NCI-H2081 treated with DMSO at 0.1 percent for 48 hours (cell line): Measurements from ENCODE around the gene UBQLN3.

ENCODE experiments used
- DNase-seq: peaks from one replicate; lab custom pipeline; 2025; lab: John Stamatoyannopoulos, UW

The UBQLN3 gene

DNA sequence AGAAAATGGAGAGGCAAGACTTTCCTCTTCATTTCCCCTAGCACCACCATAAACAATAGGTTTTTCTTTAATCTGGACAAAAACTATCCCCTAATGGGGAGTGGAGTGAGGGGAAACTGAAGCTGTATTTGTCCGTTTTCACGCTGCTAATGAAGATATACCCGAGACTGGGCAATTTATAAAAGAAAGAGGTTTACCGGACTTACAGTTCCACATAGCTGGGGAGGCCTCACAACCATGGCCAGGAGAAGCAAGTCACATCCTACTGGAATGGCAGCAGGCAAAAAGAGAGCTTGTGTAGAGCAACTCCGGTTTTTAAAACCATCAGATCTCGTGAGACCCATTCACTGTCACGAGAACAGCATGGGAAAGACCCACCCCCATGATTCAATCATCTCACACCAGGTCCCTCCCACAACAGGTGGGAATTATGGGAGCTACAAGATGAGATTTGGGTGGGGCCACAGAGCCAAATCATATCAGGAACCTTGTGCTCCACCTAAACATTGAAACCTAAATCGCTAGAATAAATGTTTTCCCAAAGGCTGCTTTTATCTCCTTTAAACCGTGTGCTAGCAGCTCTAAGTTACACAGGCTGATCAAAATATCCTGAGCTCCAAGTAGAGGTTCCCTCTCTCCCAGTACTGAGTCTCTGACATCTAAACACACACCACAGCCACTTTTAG is 4.3 kb downstream of the UBQLN3 start:
- DNase-seq, result no peak

DNA sequence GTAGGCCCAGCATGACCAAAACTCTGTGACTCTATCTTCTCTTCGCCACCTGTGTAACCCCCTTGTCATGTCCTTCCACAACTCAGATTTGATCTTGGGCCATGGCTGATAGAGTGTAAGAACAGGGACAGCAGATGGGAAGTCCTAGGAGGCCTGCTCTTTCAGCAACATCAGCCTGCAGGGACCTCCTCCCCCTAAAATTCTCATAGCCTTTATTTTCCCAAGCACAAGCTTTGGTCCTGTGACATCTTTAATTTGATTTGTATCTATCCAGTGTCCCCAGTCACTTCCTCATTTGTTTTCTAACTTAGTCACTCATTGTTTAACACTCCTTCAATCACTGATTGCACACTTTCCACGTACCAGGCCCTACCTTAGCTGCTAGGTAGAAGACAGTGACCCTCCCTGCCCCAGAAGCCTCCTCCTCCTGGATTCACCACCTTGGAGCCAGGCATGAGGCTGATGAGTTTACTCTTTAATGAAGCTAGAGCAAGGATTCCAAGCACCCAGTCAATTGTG is 5.3 kb downstream of the UBQLN3 start:
- DNase-seq, result no peak

DNA sequence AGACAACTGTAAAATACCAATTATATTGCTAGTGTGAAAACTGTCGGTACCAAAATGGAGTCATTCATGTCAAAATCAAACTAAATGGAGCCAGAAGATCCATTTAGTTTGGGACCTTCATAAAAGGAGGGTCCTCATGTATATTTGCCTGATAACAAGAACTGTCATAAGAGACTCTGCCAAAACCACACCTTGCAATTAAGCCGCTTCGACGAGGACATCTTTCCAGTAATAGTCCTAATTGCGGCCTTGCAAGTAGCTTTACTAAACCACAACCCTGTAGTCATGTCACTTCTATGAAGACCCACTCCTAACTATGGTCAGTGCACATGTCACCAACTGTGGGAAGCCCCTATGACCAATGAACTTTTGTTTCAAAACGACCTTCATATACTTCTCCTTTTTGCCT is 9.4 kb downstream of the UBQLN3 start:
- no peak for DNase-seq

DNA sequence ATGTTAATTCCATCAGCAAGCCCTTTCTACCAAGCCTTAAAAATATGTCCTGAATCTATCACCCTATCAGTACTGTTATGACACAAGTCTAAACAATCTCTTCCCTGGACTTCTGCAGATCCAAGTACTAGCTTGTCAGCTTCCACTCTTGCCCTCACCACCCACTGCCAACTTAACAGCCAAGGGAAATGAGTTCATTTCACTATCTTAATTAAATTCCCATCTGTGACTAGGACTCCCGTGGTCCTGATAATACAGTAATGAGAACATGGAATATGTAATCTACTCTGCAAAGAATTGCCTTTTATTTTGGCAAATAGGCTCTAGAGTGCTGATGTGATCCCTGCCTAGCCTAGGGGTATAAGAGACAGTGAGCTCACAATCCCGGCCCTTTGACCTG is 10.1 kb downstream of the UBQLN3 start:
- DNase-seq, result no peak

DNA sequence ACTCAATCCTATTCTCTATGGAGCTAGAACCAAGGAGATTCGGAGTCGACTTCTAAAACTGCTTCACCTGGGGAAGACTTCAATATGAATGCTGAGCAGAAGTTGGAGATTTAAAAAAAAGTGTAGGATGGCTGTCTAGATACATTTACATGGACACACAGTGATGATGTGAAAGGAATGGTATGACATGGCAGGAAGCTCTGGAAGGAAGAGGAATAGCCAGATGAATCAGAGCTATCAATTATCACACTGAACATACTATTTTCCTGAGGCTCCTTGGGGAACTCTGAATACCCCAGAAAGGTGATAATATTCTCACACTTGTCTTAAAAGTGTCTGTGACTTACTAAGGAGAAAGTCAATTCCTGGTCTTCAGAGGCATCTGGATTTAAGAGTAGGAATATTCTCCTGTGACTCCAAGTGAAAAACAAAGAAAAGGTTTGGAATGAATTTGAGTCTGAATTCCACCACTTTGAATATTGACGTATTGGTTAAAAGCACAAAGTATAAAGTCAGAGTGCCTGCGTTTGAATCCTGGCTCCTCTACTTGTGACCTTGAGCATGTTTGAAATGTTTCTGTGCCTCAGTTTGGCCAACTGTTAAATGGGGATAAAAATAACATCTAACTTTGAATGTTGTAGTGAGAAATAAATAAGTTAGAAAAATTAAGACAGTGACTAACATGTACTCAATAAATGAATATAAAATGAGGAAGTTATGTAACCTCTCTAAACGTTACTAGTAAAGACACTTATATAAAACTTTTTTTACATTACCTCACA is 20.0 kb downstream of the UBQLN3 start:
- DNase-seq, result no peak

DNA sequence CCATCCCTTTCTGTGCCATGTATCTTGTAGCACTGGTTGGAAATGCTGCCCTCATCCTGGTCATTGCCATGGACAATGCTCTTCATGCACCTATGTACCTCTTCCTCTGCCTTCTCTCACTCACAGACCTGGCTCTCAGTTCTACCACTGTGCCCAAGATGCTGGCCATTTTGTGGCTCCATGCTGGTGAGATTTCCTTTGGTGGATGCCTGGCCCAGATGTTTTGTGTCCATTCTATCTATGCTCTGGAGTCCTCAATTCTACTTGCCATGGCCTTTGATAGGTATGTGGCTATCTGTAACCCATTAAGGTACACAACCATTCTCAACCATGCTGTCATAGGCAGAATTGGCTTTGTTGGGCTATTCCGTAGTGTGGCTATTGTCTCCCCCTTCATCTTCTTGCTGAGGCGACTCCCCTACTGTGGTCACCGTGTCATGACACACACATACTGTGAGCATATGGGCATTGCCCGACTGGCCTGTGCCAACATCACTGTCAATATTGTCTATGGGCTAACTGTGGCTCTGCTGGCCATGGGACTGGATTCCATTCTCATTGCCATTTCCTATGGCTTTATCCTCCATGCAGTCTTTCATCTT is 20.9 kb downstream of the UBQLN3 start:
- DNase-seq, result no peak

DNA sequence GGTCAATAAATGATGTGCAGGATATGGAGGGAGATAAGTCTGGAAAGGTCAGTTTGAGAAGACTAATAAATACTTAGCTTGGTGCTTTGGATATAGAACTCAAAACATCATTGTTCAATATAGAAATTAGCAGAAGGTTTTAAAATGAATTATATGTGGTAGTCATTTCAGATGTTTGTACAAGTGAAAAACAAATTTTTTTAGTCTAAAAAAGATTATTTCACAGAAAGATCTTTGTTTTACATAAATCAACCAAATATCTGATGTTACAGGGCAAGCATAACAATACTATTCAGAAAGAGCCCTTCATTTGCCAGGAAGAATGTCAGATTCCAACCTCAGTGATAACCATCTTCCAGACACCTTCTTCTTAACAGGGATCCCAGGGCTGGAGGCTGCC is 21.4 kb downstream of the UBQLN3 start, which contains the start of gene OR52D1:
OR52D1 (plus strand) TSS at position 301 of the 400 bp plus-strand sequence; CDS start at position 323, 22 bp downstream.
- DNase-seq, result no peak

DNA sequence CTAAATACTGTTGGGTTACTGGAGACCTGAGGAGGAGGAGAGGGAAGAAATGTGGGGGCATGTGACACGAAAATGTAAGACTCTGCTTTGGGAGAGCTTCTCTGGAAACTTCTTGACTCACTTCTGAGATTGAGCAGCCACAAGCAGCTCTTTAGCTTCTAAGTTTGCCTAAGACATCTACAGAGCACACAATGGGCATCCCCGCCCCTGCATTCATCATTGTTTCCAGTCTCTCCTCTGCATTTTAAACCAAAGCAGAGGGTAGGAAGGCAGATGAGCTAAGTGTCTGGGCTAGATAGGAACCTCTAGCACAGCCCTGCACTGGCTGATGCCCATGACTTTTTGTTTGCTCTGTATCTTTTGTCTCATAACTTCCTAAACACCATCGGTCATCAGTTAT is 23.3 kb downstream of the UBQLN3 start:
- DNase-seq, result no peak

DNA sequence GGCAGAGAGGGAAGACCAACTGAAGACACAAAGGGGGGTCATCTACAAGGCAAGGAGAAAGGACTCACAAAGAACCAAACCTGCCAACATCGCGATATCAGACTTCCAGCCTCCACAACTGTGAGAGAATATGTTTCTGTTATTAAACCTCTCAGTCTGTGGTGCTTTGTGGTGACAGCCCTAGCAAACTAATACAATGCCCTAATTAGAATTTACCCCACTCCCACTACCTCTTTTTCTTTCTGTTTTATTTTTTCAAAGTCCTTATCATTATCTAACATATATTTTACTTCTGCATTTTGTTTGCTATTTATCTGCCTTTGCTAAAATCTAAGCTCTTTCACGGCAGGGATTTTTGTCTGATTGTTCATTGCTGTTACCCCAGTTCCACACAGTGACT is 23.8 kb downstream of the UBQLN3 start:
- no peak for DNase-seq

DNA sequence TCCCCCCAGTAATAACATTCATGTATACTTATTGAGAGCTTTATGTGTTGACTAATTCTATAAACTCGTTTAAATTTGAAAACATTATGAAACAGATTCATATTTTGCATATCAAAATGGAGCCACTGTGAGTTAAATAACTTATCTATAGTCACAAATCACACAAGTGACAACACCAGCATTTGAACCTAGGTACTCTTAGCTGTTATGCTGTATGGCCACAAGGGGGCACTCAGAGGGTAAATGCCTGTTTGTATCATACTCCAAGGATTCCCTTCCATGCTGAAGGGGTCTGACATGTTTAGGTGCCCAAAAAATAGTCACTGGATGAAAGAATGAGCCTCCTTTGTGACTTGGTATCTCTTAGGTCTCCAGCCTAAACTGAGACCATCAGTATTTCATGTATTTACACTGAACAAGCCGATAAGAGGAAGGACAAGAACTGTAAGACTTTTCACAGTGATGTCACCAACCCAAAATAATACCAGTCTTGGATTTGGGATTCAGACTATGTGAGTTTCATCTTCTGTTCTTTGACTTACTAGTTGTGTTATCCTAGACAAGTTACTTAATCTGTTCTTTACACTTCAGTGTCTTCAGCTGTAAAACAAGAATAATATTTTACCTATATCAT is 33.5 kb downstream of the UBQLN3 start:
- DNase-seq, result no peak

DNA sequence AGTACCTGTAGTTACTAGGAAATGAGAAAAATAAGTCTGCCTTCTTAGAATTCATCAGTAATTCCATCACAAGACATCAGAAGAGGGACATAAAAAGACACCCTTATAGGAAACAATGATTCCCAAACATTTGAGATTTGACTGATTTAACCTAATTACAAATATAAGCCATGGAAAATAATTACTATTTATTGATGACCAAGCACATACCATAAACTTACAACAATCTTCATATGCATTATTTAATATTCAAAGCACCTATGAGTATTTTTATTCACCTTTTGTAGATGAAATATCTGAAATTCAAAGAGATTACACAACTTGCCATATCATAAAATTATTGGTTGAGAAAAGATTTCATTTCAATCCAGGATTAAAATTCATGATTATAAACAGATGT is 35.8 kb downstream of the UBQLN3 start:
- no peak for DNase-seq

DNA sequence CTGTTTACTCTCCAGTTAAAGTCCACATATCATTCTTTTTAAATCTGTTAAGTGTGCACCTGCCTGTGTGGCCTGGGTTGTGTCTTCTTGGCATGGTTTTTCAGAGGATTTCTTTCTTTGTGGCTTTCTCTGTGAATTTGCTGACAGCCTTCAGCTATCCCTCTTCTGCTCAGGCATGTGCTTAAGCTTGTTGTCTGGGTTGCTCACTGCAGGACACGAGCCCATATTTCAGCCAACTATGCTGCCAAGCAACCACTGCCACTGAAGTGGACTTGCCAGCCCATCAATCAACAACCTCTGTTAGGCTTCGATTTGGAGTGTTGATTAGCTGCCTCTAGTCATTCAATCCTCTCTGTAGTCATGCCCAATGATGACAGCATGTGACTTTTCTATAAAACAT is 42.2 kb downstream of the UBQLN3 start:
- no peak for DNase-seq

DNA sequence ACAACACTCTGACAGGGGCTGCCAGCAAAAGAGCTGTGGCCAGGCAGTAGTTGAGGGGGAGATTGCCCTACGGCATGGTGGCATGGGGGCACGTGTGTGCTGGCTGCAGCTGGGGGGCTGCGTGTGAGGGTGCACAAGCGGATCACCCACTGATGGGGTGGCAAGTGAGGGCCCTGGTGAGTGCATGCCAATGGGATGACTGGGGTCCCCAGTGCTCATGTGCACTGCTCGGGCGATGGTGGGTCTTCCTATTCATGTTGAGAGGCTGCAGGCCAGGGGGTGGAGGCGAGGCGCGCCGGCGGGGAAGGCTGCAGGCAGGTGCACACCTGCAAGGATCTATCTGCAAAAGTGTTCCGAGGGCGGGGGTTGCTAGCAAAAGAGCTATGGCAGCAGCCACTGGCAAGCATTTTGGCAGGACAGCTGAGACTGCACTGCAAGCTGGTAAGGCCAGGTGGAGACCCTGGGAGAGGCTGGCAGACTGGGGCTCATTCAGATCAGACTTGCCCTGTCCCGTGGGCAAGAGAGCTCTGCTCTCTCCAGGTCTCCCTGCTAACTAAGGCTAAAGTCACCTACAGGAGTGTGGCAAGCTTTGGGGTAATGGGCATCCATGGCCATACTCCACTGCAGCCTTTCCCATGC is 48.7 kb downstream of the UBQLN3 start:
- DNase-seq, result no peak
